Pancreas (tissue), 10 donors: ENCODE results near the gene KLK13. TPM values are rescaled to one million over a fixed set of nuclear protein-coding genes. Genes with fewer than 3 reads are reported as not detected.

Source experiments
- ATAC-seq, 4 donors: fragments of 200-7000 bp; cut with Tn5 transposase; one replicate each; pipeline versions ENCODE4 v1.8.0 to v1.9.1; 2020; ENCODE audit warnings: mild to moderate bottlenecking in 4 of 4, moderate library complexity in 4 of 4
- DNase-seq, 6 donors: peaks; one replicate each; pipeline ENCODE4 v3.0.0-alpha.2; 2020
- FAIRE-seq: peaks from 2 replicates; lab custom pipeline; 2012; peaks lifted over from hg19 to GRCh38; lab: Jason Lieb, UNC
- H3K27ac ChIP-seq, 4 donors: fragments of 200-600 bp; sonication (generic); 1 replicate in 3 of 4; 2 replicates in 1 of 4; pipeline versions ENCODE4 v1.5.0 to v1.8.0; 2020
- H3K27me3 ChIP-seq, 4 donors: fragments of 200-600 bp; one replicate each; pipeline ENCODE4 v1.8.0; 2021
- H3K36me3 ChIP-seq, 3 donors: fragments of 200-600 bp; sonication (generic) in 1 of 3; one replicate each; pipeline versions ENCODE4 v1.5.0 to v1.8.0; 2020 to 2021
- H3K4me1 ChIP-seq, 3 donors: fragments of 200-600 bp; one replicate each; pipeline ENCODE4 v1.8.0; 2021
- H3K4me3 ChIP-seq, 4 donors: fragments of 200-600 bp; sonication (generic) in 2 of 4; one replicate each; pipeline versions ENCODE4 v1.5.0 to v1.8.0; 2020 to 2021
- H3K9me3 ChIP-seq, 4 donors: fragments of 200-600 bp; one replicate each; pipeline ENCODE4 v1.8.0; 2021
- WGBS, 2 donors: extraction: QIAGEN DNeasy Blood & Tissue Kit; methylation state at CpG; one replicate each; pipeline ENCODE4 v1.1.7; 2013; 5-methylcytosine and 5-hydroxymethylcytosine counted together
- intact Hi-C, 3 donors: fragments of 100-400 bp; cut with DNase I; formaldehyde crosslinking; loops; one replicate each; pipeline versions ENCODE4 v1.11.1 to v1.14.2; 2022
- polyA plus RNA-seq, 2 donors: library from polyadenylated mRNA; stranded (reverse); fragments of 200-250 nt; gene quantifications; one replicate each; pipeline ENCODE4 v1.2.3, GENCODE V29; 2013
- total RNA-seq, 6 donors: library from RNA; stranded (reverse); fragmentation: NEBNext Ultra II Directional in 4 of 6; extraction: Animal tissue kit (Norgen Biotek cat#: 25700) in 4 of 6; gene quantifications; one replicate each; pipeline versions ENCODE4 v1.2.1 to v1.2.4, GENCODE V29; 2021 to 2023
- TF ChIP-seq, protein P1 (sequence below), 4 donors: fragments of 200-600 bp; sonication (generic) in 3 of 4; IDR thresholded peaks; one replicate each; pipeline versions ENCODE4 v1.5.0 to v1.8.0; 2021; ENCODE audit warnings: antibody characterized with exemption in 4 of 4
- donor health status: healthy with polysubstance abuse.
- donor health status: DM: no; HTN: no; CAD: no; lungs with moderate emphysema.
- donor health status: DM: no; HTN: no; CAD: no.
- donor health status: control.
- donor health status: control.
- donor health status: Bipolar disorder and iron deficiency.
- donor health status: DM: yes; HTN: yes; CAD: no.
- donor health status: DM: no; HTN: no; CAD: no.
- donor health status: DM: no; HTN: no; CAD: no.
- donor health status: DM: yes; HTN: yes; CAD: no.

The KLK13 gene
- total and polyA plus RNA-seq, 8 donors: 0.59 to 6.4 (median 2.7) TPM; not detected in 1

DNA sequence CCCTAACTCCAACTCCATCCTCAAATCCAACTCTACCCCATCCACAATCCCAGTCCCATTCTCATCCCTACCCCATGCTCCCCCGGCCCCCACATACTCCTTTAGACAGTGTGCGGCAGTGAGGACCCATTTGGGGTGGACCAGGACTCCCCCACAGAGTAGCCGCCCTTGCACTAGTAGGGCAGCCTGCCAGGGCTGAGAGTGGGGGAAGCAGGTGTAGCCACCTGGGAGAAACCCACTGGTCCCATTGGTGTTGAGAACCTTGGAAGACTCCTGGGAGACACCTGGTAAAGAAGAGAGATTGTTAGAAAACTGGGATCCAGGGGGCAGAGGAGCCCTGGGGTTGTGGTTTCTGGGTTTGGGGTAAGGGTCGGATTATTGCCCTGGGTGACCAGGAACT lies 4.6 kb downstream of the KLK13 start:
- H3K36me3 ChIP-seq: no peaks in the 10 kb centered on the region
- no peak overlapping the region for H3K27ac ChIP-seq
- TF ChIP-seq, protein P1, sequence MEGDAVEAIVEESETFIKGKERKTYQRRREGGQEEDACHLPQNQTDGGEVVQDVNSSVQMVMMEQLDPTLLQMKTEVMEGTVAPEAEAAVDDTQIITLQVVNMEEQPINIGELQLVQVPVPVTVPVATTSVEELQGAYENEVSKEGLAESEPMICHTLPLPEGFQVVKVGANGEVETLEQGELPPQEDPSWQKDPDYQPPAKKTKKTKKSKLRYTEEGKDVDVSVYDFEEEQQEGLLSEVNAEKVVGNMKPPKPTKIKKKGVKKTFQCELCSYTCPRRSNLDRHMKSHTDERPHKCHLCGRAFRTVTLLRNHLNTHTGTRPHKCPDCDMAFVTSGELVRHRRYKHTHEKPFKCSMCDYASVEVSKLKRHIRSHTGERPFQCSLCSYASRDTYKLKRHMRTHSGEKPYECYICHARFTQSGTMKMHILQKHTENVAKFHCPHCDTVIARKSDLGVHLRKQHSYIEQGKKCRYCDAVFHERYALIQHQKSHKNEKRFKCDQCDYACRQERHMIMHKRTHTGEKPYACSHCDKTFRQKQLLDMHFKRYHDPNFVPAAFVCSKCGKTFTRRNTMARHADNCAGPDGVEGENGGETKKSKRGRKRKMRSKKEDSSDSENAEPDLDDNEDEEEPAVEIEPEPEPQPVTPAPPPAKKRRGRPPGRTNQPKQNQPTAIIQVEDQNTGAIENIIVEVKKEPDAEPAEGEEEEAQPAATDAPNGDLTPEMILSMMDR (IDR thresholded peaks at IDR 0.05): no peak
- no peaks in the 10 kb centered on the region for H3K9me3 ChIP-seq
- ATAC-seq (no peak), DNase-seq (no peak), FAIRE-seq (no peak)
- 68 to 84% methylated on average over 4 of the region's 4 CpGs for WGBS, 2 donors
- intact Hi-C loops: no loop called here
- H3K4me1 ChIP-seq: peaks cover 0 to 5% (median 4%) of the 10 kb centered on the region in 3 donors
- no peaks in the 10 kb centered on the region for H3K27me3 ChIP-seq
- H3K4me3 ChIP-seq: no peak overlapping the region

DNA sequence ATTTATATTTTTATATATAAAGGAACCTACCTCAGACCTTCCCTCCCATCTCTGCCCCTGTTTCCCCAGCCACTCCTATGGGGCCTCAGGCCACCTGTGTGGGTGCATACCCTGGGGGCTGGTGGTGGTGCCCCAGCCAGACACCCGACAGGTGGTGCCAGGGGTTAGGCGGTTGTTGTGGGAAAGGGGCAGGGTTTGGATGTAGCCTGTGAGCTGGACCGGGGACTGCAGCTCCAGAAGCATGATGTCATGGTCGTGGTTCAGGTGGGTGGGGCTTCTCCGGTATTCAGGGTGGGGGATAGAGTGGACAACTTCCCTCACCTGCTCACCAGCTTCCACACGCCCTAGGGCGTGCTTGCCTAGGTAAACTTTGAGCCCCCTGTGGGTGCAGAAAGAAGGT lies 5.2 kb downstream of the KLK13 start:
- Histone ChIP-seq H3K4me1 (peaks cover 0 to 4% (median 0%) of the 10 kb centered on the region in 3 donors), H3K36me3 (no peaks in the 10 kb centered on the region), H3K4me3 (no peak overlapping the region), H3K27me3 (no peaks in the 10 kb centered on the region), H3K9me3 (no peaks in the 10 kb centered on the region), H3K27ac (no peak overlapping the region)
- DNase-seq (no peak), FAIRE-seq (no peak), ATAC-seq (no peak)
- intact Hi-C loops: no loop called here
- WGBS, 2 donors: 84 to 89% methylated on average over 7 of the region's 7 CpGs
- TF ChIP-seq, protein P1 (IDR thresholded peaks at IDR 0.05): no peak

DNA sequence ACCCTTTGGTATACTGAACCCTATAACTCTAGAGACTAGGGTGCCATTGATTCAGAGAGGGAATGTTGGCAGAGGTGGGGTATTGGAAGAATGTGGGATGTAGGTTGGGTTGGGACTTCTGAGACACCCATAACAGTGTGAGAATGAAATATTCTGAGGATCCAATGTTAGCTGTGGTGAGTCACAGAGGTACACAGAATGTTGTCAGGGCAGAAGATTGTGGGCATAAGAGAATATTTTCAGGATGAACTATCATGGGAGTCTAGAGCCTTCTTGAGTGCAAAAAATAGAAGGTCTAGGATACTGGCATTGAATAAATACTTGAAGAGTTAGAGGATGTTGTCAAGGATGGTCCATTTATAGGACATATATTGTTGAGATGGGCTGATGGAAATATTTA lies 9.0 kb downstream of the KLK13 start:
- H3K4me1 ChIP-seq: no peaks in the 10 kb centered on the region
- H3K4me3 ChIP-seq: no peak overlapping the region
- no peak overlapping the region for H3K27ac ChIP-seq
- intact Hi-C loops: no loop called here
- no peak for DNase-seq
- H3K9me3 ChIP-seq: no peaks in the 10 kb centered on the region
- no peaks in the 10 kb centered on the region for H3K27me3 ChIP-seq
- ATAC-seq: no peak
- H3K36me3 ChIP-seq: no peaks in the 10 kb centered on the region
- TF ChIP-seq, protein P1 (IDR thresholded peaks at IDR 0.05): no peak
- no peak for FAIRE-seq

DNA sequence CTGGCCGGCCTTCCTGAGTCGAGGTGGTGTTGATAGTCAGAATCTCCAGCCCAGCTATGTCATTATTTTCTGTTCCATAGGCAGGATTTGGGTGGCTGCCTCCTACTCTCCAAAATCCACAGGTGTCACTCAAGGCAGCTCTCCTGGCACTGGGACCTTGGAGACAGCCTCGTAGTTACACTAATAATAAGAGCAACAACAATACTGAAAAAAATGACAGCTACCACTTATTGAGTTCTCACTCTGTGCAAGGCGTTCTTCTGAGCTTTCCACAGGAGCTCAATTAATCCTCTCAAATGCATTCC lies 17.9 kb downstream of the KLK13 start:
- TF ChIP-seq, protein P1 (IDR thresholded peaks at IDR 0.05): no peak

DNA sequence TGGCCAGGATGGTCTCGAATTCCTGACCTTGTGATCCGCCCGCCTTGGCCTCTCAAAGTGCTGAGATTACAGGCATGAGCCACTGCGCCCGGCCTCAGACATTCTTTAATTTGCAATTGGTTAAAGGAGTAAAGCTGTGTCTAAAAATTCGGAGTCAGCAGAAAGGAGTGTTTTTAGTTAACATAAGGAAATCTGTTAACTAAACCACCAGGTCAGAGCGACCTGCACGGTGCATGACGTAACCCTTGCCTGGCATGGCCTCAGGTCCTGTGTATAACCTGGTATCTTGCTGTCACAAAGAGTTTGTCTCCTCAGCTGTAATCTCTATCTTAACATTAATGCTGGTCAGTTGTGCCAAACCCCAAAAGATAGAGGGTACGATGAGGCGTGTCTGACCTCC lies 20.6 kb downstream of the KLK13 start:
- Histone ChIP-seq H3K4me1 (peaks cover 0 to 5% (median 4%) of the 10 kb centered on the region in 3 donors), H3K36me3 (no peaks in the 10 kb centered on the region), H3K27me3 (no peaks in the 10 kb centered on the region), H3K9me3 (no peaks in the 10 kb centered on the region), H3K4me3 (no peak overlapping the region), H3K27ac (no peak overlapping the region)
- 72 to 80% methylated on average over 11 of the region's 11 CpGs for WGBS, 2 donors
- intact Hi-C loops: no loop called here
- DNase-seq (no peak), ATAC-seq (no peak), FAIRE-seq (no peak)
- TF ChIP-seq, protein P1 (IDR thresholded peaks at IDR 0.05): no peak

More for the DNA sequence above, 17.9 kb downstream of the KLK13 start:
- peak in 3 of 6 donors; percentile 61 to 64 (median 63) for DNase-seq
- no peaks in the 10 kb centered on the region for H3K27me3 ChIP-seq
- intact Hi-C loops: no loop called here
- peaks cover 0 to 5% (median 4%) of the 10 kb centered on the region in 3 donors for H3K4me1 ChIP-seq
- peak overlapping the region in 3 of 4 donors; percentile 28 to 50 (median 46) for H3K27ac ChIP-seq
- H3K36me3 ChIP-seq: no peaks in the 10 kb centered on the region
- peak in 2 of 4 donors; percentile 90 to 96 for ATAC-seq
- no peaks in the 10 kb centered on the region for H3K9me3 ChIP-seq
- no peak overlapping the region for H3K4me3 ChIP-seq
- no peak for FAIRE-seq
- 2 to 4% methylated on average over 4 of the region's 4 CpGs for WGBS, 2 donors
